DMS79 treated with DMSO at 0.1 percent for 48 hours (cell line): Measurements from ENCODE around the gene KIF27.
"Not testable (repeated sequence)": the region's sequence is repeated elsewhere in the genome, so short reads cannot be mapped to it uniquely, and the experiment has no call there.

ENCODE experiments used
- DNase-seq: peaks from one replicate; lab custom pipeline; 2025; lab: John Stamatoyannopoulos, UW

KIF27 gene

GRCh38 chr9:83932011-83932410 is 10.8 kb upstream of the KIF27 start:
- DNase-seq = no peak

GRCh38 chr9:83930881-83931280 is 9.6 kb upstream of the KIF27 start:
- DNase-seq = no peak

- DNase-seq = no peak
These were observed 6.4 kb upstream of the KIF27 start for GRCh38 chr9:83927591-83927990.

GRCh38 chr9:83920469-83920926 is 734 bp downstream of the KIF27 start:
- peak; percentile 6 for DNase-seq

GRCh38 chr9:83919111-83919510 is 2.1 kb downstream of the KIF27 start:
- no peak for DNase-seq

GRCh38 chr9:83912194-83912593 is 9.0 kb downstream of the KIF27 start:
- peak; percentile 0 for DNase-seq

GRCh38 chr9:83906144-83906543 is 15.1 kb downstream of the KIF27 start:
- no peak for DNase-seq

GRCh38 chr9:83900615-83901014 is 20.6 kb downstream of the KIF27 start:
- not testable (repeated sequence) for DNase-seq

GRCh38 chr9:83894301-83894700 is 26.9 kb downstream of the KIF27 start:
- DNase-seq = not testable (repeated sequence)

- DNase-seq = not testable (repeated sequence)
These were observed 34.7 kb downstream of the KIF27 start for GRCh38 chr9:83886498-83886897.

- not testable (repeated sequence) for DNase-seq
These were observed 35.5 kb downstream of the KIF27 start for GRCh38 chr9:83885559-83886240.

GRCh38 chr9:83881687-83882408 is 39.4 kb downstream of the KIF27 start:
- not testable (repeated sequence) for DNase-seq

- not testable (repeated sequence) for DNase-seq
These were observed 45.7 kb downstream of the KIF27 start for GRCh38 chr9:83875559-83875958.

GRCh38 chr9:83849895-83850294 is 71.3 kb downstream of the KIF27 start:
- DNase-seq = not testable (repeated sequence)

- DNase-seq = not testable (repeated sequence)
These were observed 84.1 kb downstream of the KIF27 start for GRCh38 chr9:83837070-83837643.

GRCh38 chr9:83830426-83831071 is 90.7 kb downstream of the KIF27 start:
- not testable (repeated sequence) for DNase-seq

GRCh38 chr9:83824986-83825623 is 96.1 kb downstream of the KIF27 start:
- not testable (repeated sequence) for DNase-seq

GRCh38 chr9:83817356-83818278 is 103.6 kb downstream of the KIF27 start, which contains the start of gene GKAP1:
TSS of gene GKAP1 (minus strand) at chr9:83817769. CDS start at chr9:83806517, 11,252 bp downstream.
- peak; percentile 27 for DNase-seq

GRCh38 chr9:83817011-83817355 is 104.2 kb downstream of the KIF27 start:
- DNase-seq = peak; percentile 17

- not testable (repeated sequence) for DNase-seq
These were observed 106.1 kb downstream of the KIF27 start for GRCh38 chr9:83815120-83815519.

- not testable (repeated sequence) for DNase-seq
These were observed 112.0 kb downstream of the KIF27 start for GRCh38 chr9:83809213-83809612.
